ENCODE measurements around the gene TLCD4.
"Not testable (repeated sequence)": the region's sequence is repeated elsewhere in the genome, so short reads cannot be mapped to it uniquely, and the experiment has no call there.

The TLCD4 gene

DNA sequence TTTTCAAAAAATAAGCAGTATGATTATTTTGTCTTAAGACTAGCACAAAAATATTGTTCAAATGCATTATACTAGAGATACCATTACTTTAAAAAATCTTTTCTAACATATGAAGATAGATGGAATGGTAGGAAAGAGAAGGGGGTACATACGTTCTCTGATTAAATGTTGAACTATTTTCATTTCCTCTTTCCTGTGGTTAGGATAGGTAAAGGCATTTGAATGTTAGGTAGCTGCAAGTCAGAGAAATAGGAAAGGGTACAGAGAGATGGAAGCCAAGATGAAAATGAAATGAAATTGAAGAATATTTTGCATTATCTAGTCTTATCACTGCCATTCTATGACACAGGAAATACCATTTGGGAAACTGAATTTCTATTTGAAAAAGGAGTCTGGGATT lies 28.3 kb downstream of the TLCD4 start:
- TF ChIP-seq EZH2phosphoT487 (IDR thresholded peaks at IDR 0.05; ENCODE audit: borderline replicate concordance, low read length) = no peak
- no peak for TF ChIP-seq CTCF (IDR thresholded peaks at IDR 0.05; ENCODE audit: low read depth, low read length, poor library complexity, severe bottlenecking)
- no peaks in the 10 kb centered on the region for H3K9me3 ChIP-seq (ENCODE audit: control insufficient read depth, insufficient read depth, low read length)
- no peak overlapping the region for H3K27ac ChIP-seq (ENCODE audit: low read depth, low read length)
- H3F3A ChIP-seq (ENCODE audit: control insufficient read depth, insufficient read depth) = no peaks in the 10 kb centered on the region
- H3K4me2 ChIP-seq (ENCODE audit: low read length) = no peak overlapping the region
- H3K36me3 ChIP-seq (ENCODE audit: control insufficient read depth, low read length) = no peaks in the 10 kb centered on the region
- no peaks in the 10 kb centered on the region; the same call in 1 of the 2 replicates for H3K27me3 ChIP-seq (ENCODE audit: control insufficient read depth, low read length)
- H3K4me1 ChIP-seq (ENCODE audit: control insufficient read depth, low read length) = no peaks in the 10 kb centered on the region
- no peaks in the 10 kb centered on the region for H4K20me1 ChIP-seq (ENCODE audit: control insufficient read depth, insufficient read depth, low read depth, low read length)
- H3K9me2 ChIP-seq (replicated peaks; ENCODE audit: control insufficient read depth, low read length) = no peaks in the 10 kb centered on the region
- no peaks in the 10 kb centered on the region for H3K79me2 ChIP-seq (ENCODE audit: control insufficient read depth, low read length)
- no peak overlapping the region for H3K4me3 ChIP-seq (ENCODE audit: low read length)

- Histone ChIP-seq H3K27me3 (ENCODE audit: control insufficient read depth, low read length) (no peaks in the 10 kb centered on the region; the same call in none of the 2 replicates), H3K4me3 (ENCODE audit: low read length) (no peak overlapping the region), H4K20me1 (ENCODE audit: control insufficient read depth, insufficient read depth, low read depth, low read length) (no peaks in the 10 kb centered on the region), H3K9me3 (ENCODE audit: control insufficient read depth, insufficient read depth, low read length) (no peaks in the 10 kb centered on the region), H3K36me3 (ENCODE audit: control insufficient read depth, low read length) (no peaks in the 10 kb centered on the region), H3K4me1 (ENCODE audit: control insufficient read depth, low read length) (no peaks in the 10 kb centered on the region), H3K9me2 (replicated peaks; ENCODE audit: control insufficient read depth, low read length) (no peaks in the 10 kb centered on the region), H3K4me2 (ENCODE audit: low read length) (no peak overlapping the region), H3K27ac (ENCODE audit: low read depth, low read length) (no peak overlapping the region), H3F3A (ENCODE audit: control insufficient read depth, insufficient read depth) (no peaks in the 10 kb centered on the region), H3K79me2 (ENCODE audit: control insufficient read depth, low read length) (no peaks in the 10 kb centered on the region)
- no peak for TF ChIP-seq CTCF (IDR thresholded peaks at IDR 0.05; ENCODE audit: low read depth, low read length, poor library complexity, severe bottlenecking)
- TF ChIP-seq EZH2phosphoT487 (IDR thresholded peaks at IDR 0.05; ENCODE audit: borderline replicate concordance, low read length) = no peak
Measured at GRCh38 chr1:95146637-95147036, 29.5 kb downstream of the TLCD4 start.

GRCh38 chr1:95154096-95154495 lies 36.9 kb downstream of the TLCD4 start:
- Histone ChIP-seq H3K27ac (ENCODE audit: low read depth, low read length) (no peak overlapping the region), H3K36me3 (ENCODE audit: control insufficient read depth, low read length) (no peaks in the 10 kb centered on the region), H3K9me3 (ENCODE audit: control insufficient read depth, insufficient read depth, low read length) (no peaks in the 10 kb centered on the region), H3K4me2 (ENCODE audit: low read length) (no peak overlapping the region), H3K4me3 (ENCODE audit: low read length) (no peak overlapping the region), H3K4me1 (ENCODE audit: control insufficient read depth, low read length) (no peaks in the 10 kb centered on the region), H3K27me3 (ENCODE audit: control insufficient read depth, low read length) (no peaks in the 10 kb centered on the region; the same call in 1 of the 2 replicates), H3K9me2 (replicated peaks; ENCODE audit: control insufficient read depth, low read length) (no peaks in the 10 kb centered on the region), H4K20me1 (ENCODE audit: control insufficient read depth, insufficient read depth, low read depth, low read length) (no peaks in the 10 kb centered on the region), H3K79me2 (ENCODE audit: control insufficient read depth, low read length) (no peaks in the 10 kb centered on the region), H3F3A (ENCODE audit: control insufficient read depth, insufficient read depth) (no peaks in the 10 kb centered on the region)
- no peak for TF ChIP-seq EZH2phosphoT487 (IDR thresholded peaks at IDR 0.05; ENCODE audit: borderline replicate concordance, low read length)
- TF ChIP-seq CTCF (IDR thresholded peaks at IDR 0.05; ENCODE audit: low read depth, low read length, poor library complexity, severe bottlenecking) = no peak

GRCh38 chr1:95165569-95165968 lies 48.4 kb downstream of the TLCD4 start:
- H3K4me3 ChIP-seq (ENCODE audit: low read length); H3K9me2 ChIP-seq (replicated peaks; ENCODE audit: control insufficient read depth, low read length); H3K9me3 ChIP-seq (ENCODE audit: control insufficient read depth, insufficient read depth, low read length); H3K27ac ChIP-seq (ENCODE audit: low read depth, low read length); H3K79me2 ChIP-seq (ENCODE audit: control insufficient read depth, low read length); H3K36me3 ChIP-seq (ENCODE audit: control insufficient read depth, low read length); H3K4me2 ChIP-seq (ENCODE audit: low read length); H3F3A ChIP-seq (ENCODE audit: control insufficient read depth, insufficient read depth); H4K20me1 ChIP-seq (ENCODE audit: control insufficient read depth, insufficient read depth, low read depth, low read length); H3K4me1 ChIP-seq (ENCODE audit: control insufficient read depth, low read length); H3K27me3 ChIP-seq (ENCODE audit: control insufficient read depth, low read length): not testable (repeated sequence)
